Panc1 (cell line): Measurements from ENCODE around the gene RPUSD4. TPM values are rescaled to one million over a fixed set of nuclear protein-coding genes. Genes with fewer than 3 reads are reported as not detected.

Source experiments
- ATAC-seq: fragments of 200-7000 bp; cut with Tn5 transposase; 2 replicates; pipeline ENCODE4 v1.9.1; 2020; ENCODE audit warnings: mild to moderate bottlenecking, moderate library complexity
- BruUV-seq: library from RNA; stranded (reverse); fragments of 400-500 nt; replicated peaks from 2 replicates; lab custom pipeline; 2021; lab: Mats Ljungman, UMichigan
- CTCF ChIA-PET: fragments of 300-600 bp; sonication (Branson Sonifier 250); formaldehyde crosslinking; loops from one replicate; lab custom pipeline; 2022; ENCODE audit warnings: antibody characterized with exemption; lab: Charles Lee
- POLR2A ChIA-PET: fragments of 300-600 bp; sonication (Branson Sonifier 250); formaldehyde crosslinking; loops from one replicate; lab custom pipeline; 2022; ENCODE audit warnings: antibody characterized with exemption; lab: Charles Lee
- DNase-seq: peaks from one replicate; pipeline ENCODE4 v3.0.0-alpha.2; 2010; ENCODE audit warnings: low read depth, low spot score
- H3K27ac ChIP-seq: 2 replicates; pipeline ENCODE4 v1.5.1; 2011; ENCODE audit warnings: mild to moderate bottlenecking, low read length, inconsistent platforms
- H3K27me3 ChIP-seq: fragments of 200-500 bp; sonication (Bioruptor generic); 2 replicates; pipeline ENCODE4 v1.6.0; 2014; ENCODE audit warnings: low read length, inconsistent platforms; ENCODE audit not compliant: control insufficient read depth, insufficient read depth
- H3K36me3 ChIP-seq: fragments of 200-500 bp; sonication (Bioruptor generic); 2 replicates; pipeline ENCODE4 v1.5.1; 2014; ENCODE audit warnings: inconsistent platforms, mild to moderate bottlenecking, low read length, moderate library complexity; ENCODE audit not compliant: control insufficient read depth, insufficient read depth
- H3K4me1 ChIP-seq: 2 replicates; pipeline ENCODE4 v1.5.1; 2011; ENCODE audit warnings: inconsistent platforms, mild to moderate bottlenecking, low read length, moderate library complexity; ENCODE audit not compliant: control insufficient read depth, insufficient read depth
- H3K4me3 ChIP-seq, 2 experiments: 2 replicates each; pipeline ENCODE4 v1.5.1; 2011 to 2012; ENCODE audit warnings: low read depth in 2 of 2, low read length in 2 of 2, mild to moderate bottlenecking in 2 of 2, inconsistent platforms in 1 of 2, moderate library complexity in 1 of 2
- H3K9me3 ChIP-seq: fragments of 200-500 bp; sonication (Bioruptor generic); 2 replicates; pipeline ENCODE4 v1.5.1; 2014; ENCODE audit warnings: low read depth, mild to moderate bottlenecking, inconsistent platforms, low read length, moderate library complexity; ENCODE audit not compliant: control insufficient read depth, insufficient read depth
- POLR2AphosphoS5 ChIP-seq: IDR thresholded peaks from 2 replicates; pipeline ENCODE4 v1.6.1; 2012; ENCODE audit warnings: mild to moderate bottlenecking, low read depth, low read length, moderate library complexity
- SIN3A ChIP-seq: IDR thresholded peaks from 2 replicates; pipeline ENCODE4 v1.6.1; 2012; ENCODE audit warnings: low read depth, mild to moderate bottlenecking, low read length, moderate library complexity, borderline replicate concordance; ENCODE audit not compliant: insufficient read depth
- TCF7L2 ChIP-seq: IDR thresholded peaks from 2 replicates; pipeline ENCODE4 v1.6.1; 2011; ENCODE audit warnings: mild to moderate bottlenecking, low read depth, low read length, inconsistent platforms
- in situ Hi-C: cut with HindIII; loops from 2 replicates; pipeline ENCODE4 v1.10.0; 2016; ENCODE audit warnings: low sequenced_read_pairs, low pct_unique_long_range_greater_than_20kb
- intact Hi-C: fragments of 100-400 bp; cut with micrococcal nuclease; formaldehyde crosslinking; loops from one replicate; pipeline ENCODE4 v1.10.0; 2022; ENCODE audit not compliant: unreplicated experiment
- total RNA-seq: library from RNA; stranded (reverse); gene quantifications from one replicate; pipeline ENCODE4 v1.2.1, GENCODE V29; 2021; ENCODE audit not compliant: unreplicated experiment
- TF ChIP-seq, protein P1 (sequence below), 2 experiments: IDR thresholded peaks; 2 replicates each; pipeline ENCODE4 v1.6.1; 2011 to 2012; ENCODE audit warnings: low read depth in 2 of 2, control low read depth in 1 of 2, low read length in 1 of 2, mild to moderate bottlenecking in 1 of 2, moderate library complexity in 1 of 2; ENCODE audit not compliant: insufficient read depth in 1 of 2
- TF ChIP-seq, protein P2 (sequence below): fragments of 450-650 bp; IDR thresholded peaks from 2 replicates; pipeline ENCODE4 v1.5.1; 2017; ENCODE audit warnings: mild to moderate bottlenecking

Gene RPUSD4
- total RNA-seq, 1 experiment from 2014 or later, result 52.3 TPM

DNA sequence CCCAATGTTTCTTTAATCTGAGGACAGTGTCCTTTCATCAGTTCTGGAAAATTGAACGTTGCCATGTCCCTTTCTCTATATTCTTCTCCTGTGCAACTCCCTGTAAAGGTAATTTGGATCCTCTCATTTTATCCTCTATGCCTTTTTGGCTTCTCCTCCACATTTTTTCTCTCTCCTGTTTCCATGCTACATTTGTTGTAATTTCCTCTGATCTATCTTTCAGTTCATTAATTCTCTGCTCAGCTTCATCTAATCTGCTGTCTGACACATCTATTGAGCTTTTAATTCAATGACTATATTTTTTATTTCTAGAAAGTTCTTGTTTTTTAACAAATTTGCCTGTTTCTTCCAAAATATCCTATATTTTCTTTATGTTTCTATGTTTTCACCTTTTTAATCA is 59.3 kb downstream of the RPUSD4 start:
- in situ Hi-C loops (no loop called here), intact Hi-C loops (no loop called here)
- Histone ChIP-seq H3K4me1 (peaks cover 16% of the 10 kb centered on the region), H3K9me3 (peaks cover 5% of the 10 kb centered on the region; the same call in 1 of the 2 replicates), H3K27me3 (peaks cover 3% of the 10 kb centered on the region; the same call in 1 of the 2 replicates), H3K4me3 (no peak overlapping the region), H3K36me3 (no peaks in the 10 kb centered on the region), H3K27ac (no peak overlapping the region)
- BruUV-seq, result no TSS peak
- POLR2A ChIA-PET, result interaction anchor here (0.6 kb wide), 1 partner anchor 62 kb away, joined by 6 read pairs; no protein-coding TSS in a partner anchor
- TF ChIP-seq SIN3A, result no peak
- TF ChIP-seq, protein P1, sequence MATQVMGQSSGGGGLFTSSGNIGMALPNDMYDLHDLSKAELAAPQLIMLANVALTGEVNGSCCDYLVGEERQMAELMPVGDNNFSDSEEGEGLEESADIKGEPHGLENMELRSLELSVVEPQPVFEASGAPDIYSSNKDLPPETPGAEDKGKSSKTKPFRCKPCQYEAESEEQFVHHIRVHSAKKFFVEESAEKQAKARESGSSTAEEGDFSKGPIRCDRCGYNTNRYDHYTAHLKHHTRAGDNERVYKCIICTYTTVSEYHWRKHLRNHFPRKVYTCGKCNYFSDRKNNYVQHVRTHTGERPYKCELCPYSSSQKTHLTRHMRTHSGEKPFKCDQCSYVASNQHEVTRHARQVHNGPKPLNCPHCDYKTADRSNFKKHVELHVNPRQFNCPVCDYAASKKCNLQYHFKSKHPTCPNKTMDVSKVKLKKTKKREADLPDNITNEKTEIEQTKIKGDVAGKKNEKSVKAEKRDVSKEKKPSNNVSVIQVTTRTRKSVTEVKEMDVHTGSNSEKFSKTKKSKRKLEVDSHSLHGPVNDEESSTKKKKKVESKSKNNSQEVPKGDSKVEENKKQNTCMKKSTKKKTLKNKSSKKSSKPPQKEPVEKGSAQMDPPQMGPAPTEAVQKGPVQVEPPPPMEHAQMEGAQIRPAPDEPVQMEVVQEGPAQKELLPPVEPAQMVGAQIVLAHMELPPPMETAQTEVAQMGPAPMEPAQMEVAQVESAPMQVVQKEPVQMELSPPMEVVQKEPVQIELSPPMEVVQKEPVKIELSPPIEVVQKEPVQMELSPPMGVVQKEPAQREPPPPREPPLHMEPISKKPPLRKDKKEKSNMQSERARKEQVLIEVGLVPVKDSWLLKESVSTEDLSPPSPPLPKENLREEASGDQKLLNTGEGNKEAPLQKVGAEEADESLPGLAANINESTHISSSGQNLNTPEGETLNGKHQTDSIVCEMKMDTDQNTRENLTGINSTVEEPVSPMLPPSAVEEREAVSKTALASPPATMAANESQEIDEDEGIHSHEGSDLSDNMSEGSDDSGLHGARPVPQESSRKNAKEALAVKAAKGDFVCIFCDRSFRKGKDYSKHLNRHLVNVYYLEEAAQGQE (IDR thresholded peaks at IDR 0.05; ENCODE audit: insufficient read depth in 1 of 2, low read depth in 2 of 2, low read length in 1 of 2), result no peak
- no peak for TF ChIP-seq TCF7L2
- TF ChIP-seq POLR2AphosphoS5, result no peak
- TF ChIP-seq, protein P2, sequence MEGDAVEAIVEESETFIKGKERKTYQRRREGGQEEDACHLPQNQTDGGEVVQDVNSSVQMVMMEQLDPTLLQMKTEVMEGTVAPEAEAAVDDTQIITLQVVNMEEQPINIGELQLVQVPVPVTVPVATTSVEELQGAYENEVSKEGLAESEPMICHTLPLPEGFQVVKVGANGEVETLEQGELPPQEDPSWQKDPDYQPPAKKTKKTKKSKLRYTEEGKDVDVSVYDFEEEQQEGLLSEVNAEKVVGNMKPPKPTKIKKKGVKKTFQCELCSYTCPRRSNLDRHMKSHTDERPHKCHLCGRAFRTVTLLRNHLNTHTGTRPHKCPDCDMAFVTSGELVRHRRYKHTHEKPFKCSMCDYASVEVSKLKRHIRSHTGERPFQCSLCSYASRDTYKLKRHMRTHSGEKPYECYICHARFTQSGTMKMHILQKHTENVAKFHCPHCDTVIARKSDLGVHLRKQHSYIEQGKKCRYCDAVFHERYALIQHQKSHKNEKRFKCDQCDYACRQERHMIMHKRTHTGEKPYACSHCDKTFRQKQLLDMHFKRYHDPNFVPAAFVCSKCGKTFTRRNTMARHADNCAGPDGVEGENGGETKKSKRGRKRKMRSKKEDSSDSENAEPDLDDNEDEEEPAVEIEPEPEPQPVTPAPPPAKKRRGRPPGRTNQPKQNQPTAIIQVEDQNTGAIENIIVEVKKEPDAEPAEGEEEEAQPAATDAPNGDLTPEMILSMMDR, result no peak
- no peak for DNase-seq
- ATAC-seq, result no peak
- CTCF ChIA-PET, result no interaction called here

Other genes with a start within 250 kb of the RPUSD4 start
- gene CDON, start 148.8 kb downstream of the RPUSD4 start, total RNA-seq, result 17.1 TPM
- gene FAM118B, start 132 bp upstream of the RPUSD4 start, total RNA-seq, result 41.6 TPM
- gene SRPRA, start 57.2 kb upstream of the RPUSD4 start, total RNA-seq, result 149 TPM
- 44.8 TPM for gene FOXRED1, start 57.5 kb upstream of the RPUSD4 start, total RNA-seq
- gene TIRAP, start 71.4 kb upstream of the RPUSD4 start, total RNA-seq, result 19.3 TPM
- 34.8 TPM for gene DCPS, start 92.4 kb upstream of the RPUSD4 start, total RNA-seq
- gene ST3GAL4, start 144.0 kb upstream of the RPUSD4 start, total RNA-seq, result 56.6 TPM